Measurements from ENCODE around the gene SCLY. TPM values are rescaled to one million over a fixed set of nuclear protein-coding genes. Genes with fewer than 3 reads are reported as not detected.

The SCLY gene
- total RNA-seq, 4 donors from 2014 or later = 13.6 to 23.3 (median 17.6) TPM

- 41 to 48% methylated on average over 26 to 27 of the region's 36 CpGs for WGBS, 2 donors
- H3K9me3 ChIP-seq = no peaks in the 10 kb centered on the region
- H3K27me3 ChIP-seq = no peaks in the 10 kb centered on the region
- H3K4me3 ChIP-seq = peak overlapping the region in 1 of 4 donors; percentile 39
- DNase-seq (ENCODE audit: low spot score in 2 of 2) = no peak
- TF ChIP-seq EP300 (IDR thresholded peaks at IDR 0.05) (no peak), POLR2A (IDR thresholded peaks at IDR 0.05) (no peak), CTCF (IDR thresholded peaks at IDR 0.05) (no peak)
- H3K36me3 ChIP-seq = peaks cover 0 to 8% (median 0%) of the 10 kb centered on the region in 3 donors
- H3K4me1 ChIP-seq = peaks cover 0 to 13% (median 0%) of the 10 kb centered on the region in 4 donors
- no peak overlapping the region for H3K27ac ChIP-seq
These were observed 66.6 kb downstream of the SCLY start for GRCh38 chr2:238127165-238128060.

GRCh38 chr2:238128061-238128440, 67.2 kb downstream of the SCLY start:
- Histone ChIP-seq H3K9me3 (no peaks in the 10 kb centered on the region), H3K4me1 (peaks cover 0 to 13% (median 0%) of the 10 kb centered on the region in 4 donors), H3K27ac (no peak overlapping the region), H3K4me3 (no peak overlapping the region), H3K36me3 (peaks cover 0 to 8% (median 0%) of the 10 kb centered on the region in 3 donors), H3K27me3 (no peaks in the 10 kb centered on the region)
- no peak for TF ChIP-seq CTCF (IDR thresholded peaks at IDR 0.05)
- no peak for TF ChIP-seq POLR2A (IDR thresholded peaks at IDR 0.05)
- TF ChIP-seq EP300 (IDR thresholded peaks at IDR 0.05) = no peak
- WGBS, 2 donors = 93 to 95% methylated on average over 22 of the region's 22 CpGs
- DNase-seq (ENCODE audit: low spot score in 2 of 2) = no peak

DNA sequence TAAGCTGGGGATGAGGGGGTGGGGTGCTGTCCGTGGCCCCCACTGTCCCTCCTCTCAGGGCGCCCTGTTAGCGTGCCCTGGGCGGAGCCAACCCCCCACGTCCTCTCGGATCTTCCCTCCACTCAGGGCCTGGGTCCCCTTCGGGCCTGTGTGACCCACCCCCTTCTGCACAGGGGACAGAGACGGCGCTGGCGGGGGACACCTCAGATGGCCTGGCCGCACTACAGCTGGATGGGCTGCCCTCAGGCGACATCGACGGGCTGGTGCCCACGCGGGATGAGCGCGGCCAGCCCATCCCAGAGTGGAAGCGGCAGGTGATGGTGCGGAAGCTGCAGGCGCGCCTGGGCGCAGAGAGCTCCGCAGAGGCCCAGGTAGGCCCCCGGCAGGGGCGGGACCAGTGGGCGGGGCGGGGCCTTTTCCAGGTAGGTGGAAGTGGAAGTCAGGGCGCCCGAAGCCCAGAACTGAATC, 67.8 kb downstream of the SCLY start:
- no peak for TF ChIP-seq EP300 (IDR thresholded peaks at IDR 0.05)
- TF ChIP-seq POLR2A (IDR thresholded peaks at IDR 0.05) = no peak
- no peak for TF ChIP-seq CTCF (IDR thresholded peaks at IDR 0.05)
- no peaks in the 10 kb centered on the region for H3K27me3 ChIP-seq
- H3K9me3 ChIP-seq = no peaks in the 10 kb centered on the region
- no peak overlapping the region for H3K27ac ChIP-seq
- H3K4me3 ChIP-seq = no peak overlapping the region
- 75 to 84% methylated on average over 14 to 15 of the region's 30 CpGs for WGBS, 2 donors
- H3K4me1 ChIP-seq = peaks cover 0 to 13% (median 0%) of the 10 kb centered on the region in 4 donors
- H3K36me3 ChIP-seq = peaks cover 0 to 8% (median 0%) of the 10 kb centered on the region in 3 donors
- no peak for DNase-seq (ENCODE audit: low spot score in 2 of 2)

- Histone ChIP-seq H3K4me1 (peaks cover 0 to 13% (median 0%) of the 10 kb centered on the region in 4 donors), H3K27me3 (no peaks in the 10 kb centered on the region), H3K36me3 (peaks cover 0 to 8% (median 0%) of the 10 kb centered on the region in 3 donors), H3K4me3 (no peak overlapping the region), H3K9me3 (no peaks in the 10 kb centered on the region), H3K27ac (no peak overlapping the region)
- no peak for DNase-seq (ENCODE audit: low spot score in 2 of 2)
- 86 to 89% methylated on average over 21 to 22 of the region's 22 CpGs for WGBS, 2 donors
- TF ChIP-seq POLR2A (IDR thresholded peaks at IDR 0.05) (no peak), EP300 (IDR thresholded peaks at IDR 0.05) (no peak)
These were observed 68.6 kb downstream of the SCLY start for GRCh38 chr2:238129166-238130010.

DNA sequence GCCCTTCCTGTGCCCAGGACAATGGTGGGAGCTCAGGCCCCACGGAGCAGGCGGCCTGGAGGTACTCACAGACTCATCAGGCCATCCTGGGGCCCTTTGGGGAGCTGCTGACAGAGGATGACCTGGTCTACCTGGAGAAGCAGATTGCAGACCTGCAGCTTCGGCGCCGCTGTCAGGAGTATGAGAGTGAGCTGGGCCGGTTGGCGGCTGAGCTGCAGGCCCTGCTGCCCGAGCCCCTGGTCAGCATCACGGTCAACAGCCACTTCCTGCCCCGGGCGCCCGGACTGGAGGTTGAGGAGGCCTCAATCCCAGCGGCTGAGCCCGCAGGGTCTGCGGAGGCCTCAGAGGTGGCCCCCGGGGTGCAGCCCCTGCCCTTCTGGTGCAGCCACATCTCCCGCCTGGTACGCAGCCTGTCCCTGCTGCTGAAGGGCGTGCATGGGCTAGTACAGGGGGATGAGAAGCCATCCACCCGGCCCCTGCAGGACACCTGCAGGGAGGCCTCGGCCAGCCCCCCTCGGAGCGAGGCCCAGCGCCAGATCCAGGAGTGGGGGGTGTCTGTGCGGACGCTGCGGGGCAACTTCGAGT, 69.4 kb downstream of the SCLY start:
- no peaks in the 10 kb centered on the region for H3K27me3 ChIP-seq
- no peak for TF ChIP-seq POLR2A (IDR thresholded peaks at IDR 0.05)
- no peak for TF ChIP-seq EP300 (IDR thresholded peaks at IDR 0.05)
- no peak for TF ChIP-seq CTCF (IDR thresholded peaks at IDR 0.05)
- WGBS, 2 donors = 83 to 85% methylated on average over 7 to 13 of the region's 28 CpGs
- no peaks in the 10 kb centered on the region for H3K9me3 ChIP-seq
- H3K27ac ChIP-seq = no peak overlapping the region
- peaks cover 0 to 13% (median 0%) of the 10 kb centered on the region in 4 donors for H3K4me1 ChIP-seq
- H3K4me3 ChIP-seq = no peak overlapping the region
- peaks cover 0 to 8% (median 0%) of the 10 kb centered on the region in 3 donors for H3K36me3 ChIP-seq
- DNase-seq (ENCODE audit: low spot score in 2 of 2) = no peak
